NT2/D1 (cell line): Measurements from ENCODE around the gene NPAT.

Source experiments
- DNase-seq: peaks from one replicate; pipeline ENCODE4 v3.0.0-alpha.2; 2011; ENCODE audit warnings: low read depth, low spot score
- H3K27me3 ChIP-seq: 2 replicates; pipeline ENCODE4 v1.6.0; 2011; ENCODE audit warnings: mild to moderate bottlenecking; ENCODE audit not compliant: insufficient read length, insufficient read depth
- H3K36me3 ChIP-seq: 2 replicates; pipeline ENCODE4 v1.6.1; 2011; ENCODE audit warnings: mild to moderate bottlenecking, low read length, mixed read lengths; ENCODE audit not compliant: insufficient read depth, insufficient read length
- H3K4me1 ChIP-seq: 2 replicates; pipeline ENCODE4 v1.5.1; 2011; ENCODE audit not compliant: insufficient read depth, insufficient read length
- H3K4me3 ChIP-seq: 2 replicates; pipeline ENCODE4 v1.5.1; 2011; ENCODE audit warnings: low read depth; ENCODE audit not compliant: insufficient read length
- H3K9ac ChIP-seq: 2 replicates; pipeline ENCODE4 v1.6.0; 2011; ENCODE audit warnings: low read depth; ENCODE audit not compliant: insufficient read length
- H3K9me3 ChIP-seq: 2 replicates; pipeline ENCODE4 v1.5.1; 2011; ENCODE audit warnings: mild to moderate bottlenecking, low read length; ENCODE audit not compliant: insufficient read depth
- SUZ12 ChIP-seq: IDR thresholded peaks from 2 replicates; pipeline ENCODE4 v1.6.1; 2011; ENCODE audit not compliant: insufficient read length, insufficient read depth; ENCODE audit errors: extremely low read depth
- YY1 ChIP-seq: IDR thresholded peaks from 2 replicates; pipeline ENCODE4 v1.6.1; 2011; ENCODE audit not compliant: insufficient read length, insufficient read depth
- ZNF274 ChIP-seq: IDR thresholded peaks from 2 replicates; pipeline ENCODE4 v1.6.1; 2011; ENCODE audit warnings: mild to moderate bottlenecking, low read depth, low read length

Gene NPAT

GRCh38 chr11:108239076-108239475 is 16.6 kb upstream of the NPAT start:
- Histone ChIP-seq H3K36me3 (peaks cover 44% of the 10 kb centered on the region), H3K9ac (no peak overlapping the region), H3K4me1 (no peaks in the 10 kb centered on the region), H3K4me3 (no peak overlapping the region), H3K9me3 (no peaks in the 10 kb centered on the region), H3K27me3 (no peaks in the 10 kb centered on the region)
- no peak for DNase-seq
- TF ChIP-seq YY1 = no peak
- no peak for TF ChIP-seq SUZ12
- no peak for TF ChIP-seq ZNF274

GRCh38 chr11:108237058-108237481 is 14.6 kb upstream of the NPAT start:
- TF ChIP-seq SUZ12 = no peak
- TF ChIP-seq ZNF274 = no peak
- TF ChIP-seq YY1 = no peak
- H3K4me3 ChIP-seq = no peak overlapping the region
- H3K9ac ChIP-seq = no peak overlapping the region
- H3K4me1 ChIP-seq = no peaks in the 10 kb centered on the region
- DNase-seq = no peak
- H3K9me3 ChIP-seq = no peaks in the 10 kb centered on the region
- H3K27me3 ChIP-seq = no peaks in the 10 kb centered on the region
- H3K36me3 ChIP-seq = peaks cover 54% of the 10 kb centered on the region

GRCh38 chr11:108235633-108236032 is 13.2 kb upstream of the NPAT start:
- no peak overlapping the region for H3K4me3 ChIP-seq
- TF ChIP-seq SUZ12 (no peak), YY1 (no peak), ZNF274 (no peak)
- H3K4me1 ChIP-seq = no peaks in the 10 kb centered on the region
- no peak overlapping the region for H3K9ac ChIP-seq
- peaks cover 54% of the 10 kb centered on the region for H3K36me3 ChIP-seq
- no peak for DNase-seq
- H3K9me3 ChIP-seq = no peaks in the 10 kb centered on the region
- no peaks in the 10 kb centered on the region for H3K27me3 ChIP-seq

GRCh38 chr11:108235192-108235591 is 12.8 kb upstream of the NPAT start:
- TF ChIP-seq ZNF274 (no peak), SUZ12 (no peak), YY1 (no peak)
- H3K4me3 ChIP-seq = no peak overlapping the region
- no peaks in the 10 kb centered on the region for H3K27me3 ChIP-seq
- no peaks in the 10 kb centered on the region for H3K4me1 ChIP-seq
- DNase-seq = no peak
- no peak overlapping the region for H3K9ac ChIP-seq
- H3K36me3 ChIP-seq = peaks cover 53% of the 10 kb centered on the region
- H3K9me3 ChIP-seq = no peaks in the 10 kb centered on the region

GRCh38 chr11:108233277-108233945 is 11.0 kb upstream of the NPAT start:
- H3K9ac ChIP-seq = no peak overlapping the region
- peaks cover 58% of the 10 kb centered on the region for H3K36me3 ChIP-seq

GRCh38 chr11:108228251-108228650 is 5.8 kb upstream of the NPAT start:
- Histone ChIP-seq H3K27me3 (no peaks in the 10 kb centered on the region), H3K36me3 (peaks cover 45% of the 10 kb centered on the region), H3K4me3 (no peak overlapping the region), H3K9ac (no peak overlapping the region), H3K4me1 (peaks cover 3% of the 10 kb centered on the region), H3K9me3 (no peaks in the 10 kb centered on the region)
- no peak for DNase-seq
- no peak for TF ChIP-seq YY1
- TF ChIP-seq ZNF274 = no peak
- TF ChIP-seq SUZ12 = no peak

More at GRCh38 chr11:108233277-108233945, 11.0 kb upstream of the NPAT start:
- TF ChIP-seq YY1 (no peak), SUZ12 (no peak), ZNF274 (no peak)
- H3K4me3 ChIP-seq = no peak overlapping the region
- H3K9me3 ChIP-seq = no peaks in the 10 kb centered on the region
- DNase-seq = no peak
- no peaks in the 10 kb centered on the region for H3K27me3 ChIP-seq
- H3K4me1 ChIP-seq = no peaks in the 10 kb centered on the region

GRCh38 chr11:108226036-108226435 is 3.6 kb upstream of the NPAT start:
- H3K4me3 ChIP-seq = no peak overlapping the region
- no peak overlapping the region for H3K9ac ChIP-seq
- no peaks in the 10 kb centered on the region for H3K9me3 ChIP-seq
- peaks cover 3% of the 10 kb centered on the region for H3K4me1 ChIP-seq
- H3K36me3 ChIP-seq = peaks cover 32% of the 10 kb centered on the region
- H3K27me3 ChIP-seq = no peaks in the 10 kb centered on the region
- DNase-seq = no peak
- TF ChIP-seq YY1 (no peak), ZNF274 (no peak), SUZ12 (no peak)
